ENCODE data around the gene NUDCD3.

Gene NUDCD3

DNA sequence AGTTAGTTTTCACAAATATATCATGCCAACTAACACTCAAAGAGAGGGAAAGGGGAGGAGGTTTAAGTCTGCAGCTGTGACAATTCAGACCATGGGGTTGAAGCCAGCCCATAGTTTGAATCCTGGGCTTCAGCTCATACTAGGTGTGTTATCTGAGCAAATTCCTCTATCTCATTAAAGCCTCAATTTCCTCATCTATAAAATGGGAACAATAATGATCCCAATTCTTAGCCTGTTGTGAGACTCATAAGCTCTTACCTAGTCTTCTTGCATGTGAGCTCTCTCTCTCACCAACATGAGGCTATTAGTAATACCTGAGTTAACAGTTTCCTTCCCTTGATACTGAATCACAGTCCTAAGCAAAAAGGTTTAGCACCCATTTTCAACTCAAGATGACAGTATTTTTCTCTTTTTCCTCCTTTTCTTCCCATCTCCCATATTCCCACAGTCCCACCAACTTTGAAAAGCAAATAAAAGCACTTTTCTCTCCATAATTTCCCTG lies 49.8 kb downstream of the NUDCD3 start:
- Histone ChIP-seq H4K20me1 (ENCODE audit: control insufficient read depth, insufficient read depth, low read depth, low read length) (no peaks in the 10 kb centered on the region), H3K36me3 (ENCODE audit: control insufficient read depth, low read length) (peaks cover 36% of the 10 kb centered on the region), H3K79me2 (ENCODE audit: control insufficient read depth, low read length) (peaks cover 87% of the 10 kb centered on the region), H3F3A (ENCODE audit: control insufficient read depth, insufficient read depth) (peaks cover 10% of the 10 kb centered on the region), H3K4me3 (ENCODE audit: low read length) (no peak overlapping the region), H3K9me3 (ENCODE audit: control insufficient read depth, insufficient read depth, low read length) (peaks cover 5% of the 10 kb centered on the region; the same call in 1 of the 2 replicates), H3K27ac (ENCODE audit: low read depth, low read length) (no peak overlapping the region), H3K4me2 (ENCODE audit: low read length) (no peak overlapping the region), H3K4me1 (ENCODE audit: control insufficient read depth, low read length) (peaks cover 22% of the 10 kb centered on the region), H3K27me3 (ENCODE audit: control insufficient read depth, low read length) (no peaks in the 10 kb centered on the region), H3K9me2 (replicated peaks; ENCODE audit: control insufficient read depth, low read length) (no peaks in the 10 kb centered on the region)
- TF ChIP-seq, protein P1, sequence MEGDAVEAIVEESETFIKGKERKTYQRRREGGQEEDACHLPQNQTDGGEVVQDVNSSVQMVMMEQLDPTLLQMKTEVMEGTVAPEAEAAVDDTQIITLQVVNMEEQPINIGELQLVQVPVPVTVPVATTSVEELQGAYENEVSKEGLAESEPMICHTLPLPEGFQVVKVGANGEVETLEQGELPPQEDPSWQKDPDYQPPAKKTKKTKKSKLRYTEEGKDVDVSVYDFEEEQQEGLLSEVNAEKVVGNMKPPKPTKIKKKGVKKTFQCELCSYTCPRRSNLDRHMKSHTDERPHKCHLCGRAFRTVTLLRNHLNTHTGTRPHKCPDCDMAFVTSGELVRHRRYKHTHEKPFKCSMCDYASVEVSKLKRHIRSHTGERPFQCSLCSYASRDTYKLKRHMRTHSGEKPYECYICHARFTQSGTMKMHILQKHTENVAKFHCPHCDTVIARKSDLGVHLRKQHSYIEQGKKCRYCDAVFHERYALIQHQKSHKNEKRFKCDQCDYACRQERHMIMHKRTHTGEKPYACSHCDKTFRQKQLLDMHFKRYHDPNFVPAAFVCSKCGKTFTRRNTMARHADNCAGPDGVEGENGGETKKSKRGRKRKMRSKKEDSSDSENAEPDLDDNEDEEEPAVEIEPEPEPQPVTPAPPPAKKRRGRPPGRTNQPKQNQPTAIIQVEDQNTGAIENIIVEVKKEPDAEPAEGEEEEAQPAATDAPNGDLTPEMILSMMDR (IDR thresholded peaks at IDR 0.05; ENCODE audit: low read depth, low read length, poor library complexity, severe bottlenecking) = no peak
- no peak for TF ChIP-seq EZH2phosphoT487 (IDR thresholded peaks at IDR 0.05; ENCODE audit: borderline replicate concordance, low read length)

DNA sequence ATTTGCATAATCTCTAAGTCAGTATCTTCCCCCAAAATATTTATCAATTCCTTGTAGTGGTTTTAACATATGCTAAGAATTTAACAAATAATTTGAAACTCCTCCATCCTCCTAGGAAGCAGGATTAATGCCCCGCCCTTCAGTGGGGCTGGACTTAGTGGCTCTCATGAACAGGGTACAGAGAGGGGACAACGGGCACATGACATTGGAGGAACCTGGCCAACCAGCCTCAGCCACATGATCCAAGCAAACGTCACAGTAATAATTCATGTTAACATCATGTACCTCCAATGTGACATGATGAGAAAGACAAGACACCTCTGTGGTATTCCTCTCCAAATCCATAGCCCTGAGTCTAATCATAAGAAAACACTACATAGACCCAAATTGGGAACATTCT lies 50.5 kb downstream of the NUDCD3 start:
- no peak overlapping the region for H3K4me2 ChIP-seq (ENCODE audit: low read length)
- TF ChIP-seq, protein P1 (IDR thresholded peaks at IDR 0.05; ENCODE audit: low read depth, low read length, poor library complexity, severe bottlenecking) = no peak
- no peak for TF ChIP-seq EZH2phosphoT487 (IDR thresholded peaks at IDR 0.05; ENCODE audit: borderline replicate concordance, low read length)
- H4K20me1 ChIP-seq (ENCODE audit: control insufficient read depth, insufficient read depth, low read depth, low read length) = no peaks in the 10 kb centered on the region
- no peak overlapping the region for H3K27ac ChIP-seq (ENCODE audit: low read depth, low read length)
- H3F3A ChIP-seq (ENCODE audit: control insufficient read depth, insufficient read depth) = peaks cover 10% of the 10 kb centered on the region
- H3K27me3 ChIP-seq (ENCODE audit: control insufficient read depth, low read length) = no peaks in the 10 kb centered on the region
- H3K4me1 ChIP-seq (ENCODE audit: control insufficient read depth, low read length) = peaks cover 16% of the 10 kb centered on the region
- H3K79me2 ChIP-seq (ENCODE audit: control insufficient read depth, low read length) = peaks cover 87% of the 10 kb centered on the region
- no peaks in the 10 kb centered on the region for H3K9me2 ChIP-seq (replicated peaks; ENCODE audit: control insufficient read depth, low read length)
- no peaks in the 10 kb centered on the region for H3K9me3 ChIP-seq (ENCODE audit: control insufficient read depth, insufficient read depth, low read length)
- H3K36me3 ChIP-seq (ENCODE audit: control insufficient read depth, low read length) = peaks cover 32% of the 10 kb centered on the region
- no peak overlapping the region for H3K4me3 ChIP-seq (ENCODE audit: low read length)

DNA sequence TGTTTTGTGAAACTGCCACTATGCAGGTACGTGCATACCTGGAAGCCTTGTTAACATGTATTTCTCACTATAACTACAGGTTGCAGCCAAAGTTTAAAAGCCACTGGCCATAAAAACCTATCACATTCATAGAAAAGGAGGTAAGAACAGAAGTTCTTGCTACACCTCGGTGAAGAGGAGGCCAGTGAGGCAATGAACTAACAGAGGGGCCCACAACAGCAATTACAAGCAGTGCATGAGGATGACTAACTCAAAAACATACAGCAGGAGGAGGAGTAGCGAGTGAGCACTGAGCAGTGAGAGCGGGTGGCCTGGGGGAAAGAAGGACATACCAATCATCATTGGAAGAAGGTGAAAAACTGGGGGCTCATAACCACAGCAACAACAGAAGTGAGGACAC lies 51.6 kb downstream of the NUDCD3 start:
- H3K27ac ChIP-seq (ENCODE audit: low read depth, low read length) = no peak overlapping the region
- no peak overlapping the region for H3K4me3 ChIP-seq (ENCODE audit: low read length)
- H3K4me1 ChIP-seq (ENCODE audit: control insufficient read depth, low read length) = peaks cover 26% of the 10 kb centered on the region
- no peaks in the 10 kb centered on the region for H3K9me2 ChIP-seq (replicated peaks; ENCODE audit: control insufficient read depth, low read length)
- peaks cover 10% of the 10 kb centered on the region for H3F3A ChIP-seq (ENCODE audit: control insufficient read depth, insufficient read depth)
- peaks cover 87% of the 10 kb centered on the region for H3K79me2 ChIP-seq (ENCODE audit: control insufficient read depth, low read length)
- TF ChIP-seq, protein P1 (IDR thresholded peaks at IDR 0.05; ENCODE audit: low read depth, low read length, poor library complexity, severe bottlenecking) = no peak
- no peak for TF ChIP-seq EZH2phosphoT487 (IDR thresholded peaks at IDR 0.05; ENCODE audit: borderline replicate concordance, low read length)
- peaks cover 26% of the 10 kb centered on the region for H3K36me3 ChIP-seq (ENCODE audit: control insufficient read depth, low read length)
- no peaks in the 10 kb centered on the region for H4K20me1 ChIP-seq (ENCODE audit: control insufficient read depth, insufficient read depth, low read depth, low read length)
- no peak overlapping the region for H3K4me2 ChIP-seq (ENCODE audit: low read length)
- H3K9me3 ChIP-seq (ENCODE audit: control insufficient read depth, insufficient read depth, low read length) = no peaks in the 10 kb centered on the region
- no peaks in the 10 kb centered on the region for H3K27me3 ChIP-seq (ENCODE audit: control insufficient read depth, low read length)
